ENCODE measurements around the gene SPATS2. TPM values are rescaled to one million over a fixed set of nuclear protein-coding genes. Genes with fewer than 3 reads are reported as not detected.

SPATS2 gene
- total and polyA plus RNA-seq, 7 donors = 6.9 to 32.1 (median 11.7) TPM

- Histone ChIP-seq H3K27me3 (no peaks in the 10 kb centered on the region), H3K36me3 (peaks cover 0 to 4% (median 0%) of the 10 kb centered on the region in 4 donors), H3K4me3 (no peak overlapping the region), H3K27ac (no peak overlapping the region), H3K4me1 (peaks cover 0 to 5% (median 0%) of the 10 kb centered on the region in 4 donors), H3K9me3 (no peaks in the 10 kb centered on the region)
- TF ChIP-seq CTCF (IDR thresholded peaks at IDR 0.05) (no peak), POLR2AphosphoS5 (IDR thresholded peaks at IDR 0.05) (no peak), POLR2A (IDR thresholded peaks at IDR 0.05) (no peak), EP300 (IDR thresholded peaks at IDR 0.05) (no peak)
- DNase-seq = no peak
- WGBS, 2 donors = 98 to 100% methylated on average over 2 of the region's 2 CpGs
- intact Hi-C loops (cut with DNase I) = no loop called here
Measured at GRCh38 chr12:49465132-49465531, 97.9 kb downstream of the SPATS2 start.

- no peak overlapping the region for H3K4me3 ChIP-seq
- no peaks in the 10 kb centered on the region for H3K4me1 ChIP-seq
- H3K9me3 ChIP-seq = no peaks in the 10 kb centered on the region
- no peak overlapping the region for H3K27ac ChIP-seq
- H3K36me3 ChIP-seq = no peaks in the 10 kb centered on the region
- H3K27me3 ChIP-seq = no peaks in the 10 kb centered on the region
- no peak for DNase-seq
- intact Hi-C loops (cut with DNase I) = no loop called here
- TF ChIP-seq CTCF (IDR thresholded peaks at IDR 0.05) = no peak
- TF ChIP-seq POLR2AphosphoS5 (IDR thresholded peaks at IDR 0.05) = no peak
- no peak for TF ChIP-seq EP300 (IDR thresholded peaks at IDR 0.05)
Measured at GRCh38 chr12:49470986-49471385, 103.7 kb downstream of the SPATS2 start.

DNA sequence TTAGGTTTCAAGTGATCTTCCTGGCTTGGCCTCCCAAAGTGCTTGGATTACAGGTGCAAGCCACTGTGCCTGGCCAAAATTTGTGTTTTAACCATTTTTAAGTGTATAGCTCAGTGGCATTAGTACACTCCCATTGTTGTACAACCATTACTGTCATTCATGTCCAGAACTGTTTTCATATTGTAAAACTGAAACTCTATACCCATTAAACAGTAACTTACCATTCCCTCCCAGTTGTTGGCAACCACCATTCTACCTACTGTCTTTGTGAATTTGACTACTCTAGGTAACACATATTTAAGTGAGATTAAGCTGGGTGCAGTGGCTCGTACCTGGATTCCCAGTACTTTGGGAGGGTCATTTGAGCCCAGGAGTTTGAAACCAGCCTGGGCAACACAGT, 104.3 kb downstream of the SPATS2 start:
- H3K4me1 ChIP-seq = no peaks in the 10 kb centered on the region
- H3K27me3 ChIP-seq = no peaks in the 10 kb centered on the region
- no peak for TF ChIP-seq POLR2A (IDR thresholded peaks at IDR 0.05)
- no peak for TF ChIP-seq POLR2AphosphoS5 (IDR thresholded peaks at IDR 0.05)
- TF ChIP-seq EP300 (IDR thresholded peaks at IDR 0.05) = no peak
- TF ChIP-seq CTCF (IDR thresholded peaks at IDR 0.05) = no peak
- H3K4me3 ChIP-seq = no peak overlapping the region
- DNase-seq = no peak
- WGBS, 2 donors = 96 to 98% methylated on average over 1 of the region's 1 CpG
- H3K27ac ChIP-seq = no peak overlapping the region
- H3K36me3 ChIP-seq = no peaks in the 10 kb centered on the region
- no peaks in the 10 kb centered on the region for H3K9me3 ChIP-seq
- intact Hi-C loops (cut with DNase I) = no loop called here

- DNase-seq = no peak
- intact Hi-C loops (cut with DNase I) = no loop called here
- Histone ChIP-seq H3K4me3 (no peak overlapping the region), H3K36me3 (no peaks in the 10 kb centered on the region), H3K4me1 (no peaks in the 10 kb centered on the region), H3K9me3 (no peaks in the 10 kb centered on the region), H3K27ac (no peak overlapping the region), H3K27me3 (no peaks in the 10 kb centered on the region)
- 96% methylated on average over 12 of the region's 12 CpGs for WGBS, 2 donors
- TF ChIP-seq EP300 (IDR thresholded peaks at IDR 0.05) = no peak
- no peak for TF ChIP-seq CTCF (IDR thresholded peaks at IDR 0.05)
- no peak for TF ChIP-seq POLR2A (IDR thresholded peaks at IDR 0.05)
- no peak for TF ChIP-seq POLR2AphosphoS5 (IDR thresholded peaks at IDR 0.05)
Measured at GRCh38 chr12:49476091-49476490, 108.8 kb downstream of the SPATS2 start.

- TF ChIP-seq CTCF (IDR thresholded peaks at IDR 0.05) = no peak
- TF ChIP-seq POLR2AphosphoS5 (IDR thresholded peaks at IDR 0.05) = no peak
- Histone ChIP-seq H3K36me3 (no peaks in the 10 kb centered on the region), H3K27ac (no peak overlapping the region), H3K4me3 (no peak overlapping the region), H3K27me3 (no peaks in the 10 kb centered on the region), H3K4me1 (no peaks in the 10 kb centered on the region), H3K9me3 (no peaks in the 10 kb centered on the region)
- intact Hi-C loops (cut with DNase I) = no loop called here
- DNase-seq = no peak
- 89 to 92% methylated on average over 10 of the region's 10 CpGs for WGBS, 2 donors
Measured at GRCh38 chr12:49478949-49479664, 111.8 kb downstream of the SPATS2 start.

Measured in sigmoid colon (tissue), 7 donors.